Measurements from ENCODE around the gene TMIGD2.

- TF ChIP-seq POLR2A (IDR thresholded peaks at IDR 0.05), result no peak
- TF ChIP-seq CTCF (IDR thresholded peaks at IDR 0.05), result no peak
Observed at GRCh38 chr19:4322942-4323665, 20.9 kb upstream of the TMIGD2 start.
